K562 (cell line): ENCODE data around the gene PIK3CB. TPM values are rescaled to one million over a fixed set of nuclear protein-coding genes. Genes with fewer than 3 reads are reported as not detected.
A peak's percentile ranks its signal among the peaks of the same experiment; 100 is the strongest.

ENCODE experiments used
- FOXA3 ChIP-seq, 2 experiments: fragments of 450-650 bp in 1 of 2; sonication (generic) in 1 of 2; formaldehyde crosslinking; IDR thresholded peaks in 1 of 2; conservative IDR thresholded peaks in 1 of 2; 2 replicates each; pipeline versions ENCODE4 v1.4.0 to v1.8.0; 2020 to 2022; ENCODE audit warnings: mild to moderate bottlenecking in 2 of 2, missing genetic modification reagents in 1 of 2
- KAT7 ChIP-seq: sonication (generic); formaldehyde crosslinking; IDR thresholded peaks from 2 replicates; pipeline ENCODE4 v1.8.0; 2022; ENCODE audit warnings: missing genetic modification reagents, mild to moderate bottlenecking, borderline replicate concordance
- NCOA6 ChIP-seq: fragments of 450-650 bp; IDR thresholded peaks from 2 replicates; pipeline ENCODE4 v1.6.1; 2017; ENCODE audit warnings: mild to moderate bottlenecking
- PHB ChIP-seq: fragments of 250-450 bp; sonication (Bioruptor Pico); IDR thresholded peaks from 2 replicates; pipeline ENCODE4 v1.5.0; 2021
- RNF219 ChIP-seq: fragments of 250-450 bp; sonication (Bioruptor Pico); IDR thresholded peaks from 2 replicates; pipeline ENCODE4 v1.5.0; 2022; ENCODE audit warnings: mild to moderate bottlenecking
- SIN3B ChIP-seq: fragments of 450-650 bp; IDR thresholded peaks from 2 replicates; pipeline ENCODE4 v1.6.1; 2017; ENCODE audit warnings: low read depth, mild to moderate bottlenecking, moderate library complexity
- VEZF1 ChIP-seq: fragments of 200-800 bp; sonication (Bioruptor generic); IDR thresholded peaks from 2 replicates; pipeline ENCODE4 v1.6.1; 2017; ENCODE audit warnings: missing genetic modification characterization, missing compliant biosample characterization
- ZBTB40 ChIP-seq, 2 experiments: fragments of 450-650 bp in 1 of 2; sonication (generic) in 1 of 2; formaldehyde crosslinking in 1 of 2; IDR thresholded peaks; 2 replicates each; pipeline versions ENCODE4 v1.7.1 to v1.9.0; 2016 to 2022; ENCODE audit warnings: inconsistent platforms in 1 of 2, mild to moderate bottlenecking in 1 of 2, missing genetic modification reagents in 1 of 2
- ZC3H8 ChIP-seq: fragments of 450-650 bp; IDR thresholded peaks from 2 replicates; pipeline ENCODE4 v1.6.1; 2017
- ZFP36 ChIP-seq: fragments of 150-350 bp; IDR thresholded peaks from 2 replicates; pipeline ENCODE4 v1.6.1; 2018; ENCODE audit warnings: low read length, low read depth; ENCODE audit not compliant: partially characterized antibody
- ZNF140 ChIP-seq: fragments of 250-450 bp; sonication (Bioruptor Pico); IDR thresholded peaks from 2 replicates; pipeline ENCODE4 v1.8.0; 2021; ENCODE audit warnings: moderate library complexity, mild to moderate bottlenecking, inconsistent platforms
- ZNF263 ChIP-seq: sonication (generic); formaldehyde crosslinking; IDR thresholded peaks from 2 replicates; pipeline ENCODE4 v1.8.0; 2022; ENCODE audit warnings: mild to moderate bottlenecking, missing genetic modification reagents, borderline replicate concordance
- ZNF347 ChIP-seq: fragments of 450-650 bp; formaldehyde crosslinking; IDR thresholded peaks from 2 replicates; pipeline ENCODE4 v1.4.0; 2020; ENCODE audit warnings: low read depth, mild to moderate bottlenecking, moderate library complexity
- ZNF583 ChIP-seq: fragments of 250-450 bp; sonication (Bioruptor Pico); IDR thresholded peaks from 2 replicates; pipeline ENCODE4 v1.4.0; 2020
- ZNF586 ChIP-seq: fragments of 450-650 bp; formaldehyde crosslinking; conservative IDR thresholded peaks from 2 replicates; pipeline ENCODE4 v1.4.0; 2020; ENCODE audit warnings: mild to moderate bottlenecking, moderate library complexity
- ZNF668 ChIP-seq: fragments of 250-450 bp; sonication (Bioruptor Pico); IDR thresholded peaks from 2 replicates; pipeline ENCODE4 v1.8.0; 2022; ENCODE audit warnings: mild to moderate bottlenecking, inconsistent platforms
- ZNF695 ChIP-seq: fragments of 450-650 bp; formaldehyde crosslinking; IDR thresholded peaks from 2 replicates; pipeline ENCODE4 v1.4.0; 2020; ENCODE audit warnings: mild to moderate bottlenecking, moderate library complexity
- polyA plus RNA-seq, 8 experiments: library from polyadenylated mRNA; depleted of rRNA in 4 of 8; stranded (reverse) in 5 of 8; unstranded in 3 of 8; fragments of >200 nt; fragmentation: Nextera tagmentation in 2 of 8; fragmentation: Illumina TruSeq in 1 of 8; extraction: Ambion mirVana in 2 of 8; extraction: Trizol in 1 of 8; gene quantifications; 2 replicates each; pipeline versions ENCODE4 v1.2.1 to v1.2.3, GENCODE V29; 2011 to 2014; ENCODE audit warnings: inconsistent platforms in 1 of 8, missing spikeins in 1 of 8
- total RNA-seq, 7 experiments: library from RNA; depleted of rRNA in 6 of 7; stranded (reverse); fragments of >200 nt in 6 of 7; fragmentation: Illumina TruSeq in 2 of 7; extraction: Trizol in 2 of 7; gene quantifications; 2 replicates each; pipeline versions ENCODE4 v1.2.1 to v1.2.3, GENCODE V29; 2011 to 2021; ENCODE audit warnings: low replicate concordance in 1 of 7

PIK3CB gene
- total and polyA plus RNA-seq, 9 of the 15 experiments (the other 6 are each of a cell fraction or from before 2014, with no cell fraction given), result 15.3 to 62.6 (median 28.3) TPM

- TF ChIP-seq VEZF1, result no peak
- no peak for TF ChIP-seq ZC3H8
- TF ChIP-seq ZNF586 (CRISPR knock-in tag), result no peak
- TF ChIP-seq ZNF668 (CRISPR knock-in tag), result no peak
- no peak for TF ChIP-seq ZNF695 (CRISPR knock-in tag)
- no peak for TF ChIP-seq ZNF263 (CRISPR knock-in tag)
- TF ChIP-seq KAT7 (CRISPR knock-in tag), result no peak
- TF ChIP-seq FOXA3 (CRISPR knock-in tag; conservative IDR thresholded peaks at IDR 0.05 in 1 of 2, IDR thresholded peaks at IDR 0.05 in 1 of 2), result 0 out of 4 replicates have a peak, but pooled peaks of 1 of the 2 experiments have one; percentile 55
- TF ChIP-seq NCOA6, result no peak
- no peak for TF ChIP-seq ZNF140 (CRISPR knock-in tag)
- TF ChIP-seq SIN3B, result no peak
- TF ChIP-seq ZBTB40 (IDR thresholded peaks at IDR 0.05), result no peak
- TF ChIP-seq ZBTB40 (CRISPR knock-in tag; IDR thresholded peaks at IDR 0.05), result no peak
- TF ChIP-seq PHB (CRISPR knock-in tag), result no peak
- TF ChIP-seq ZFP36, result peak; percentile 67
- TF ChIP-seq ZNF347 (CRISPR knock-in tag), result no peak
- TF ChIP-seq ZNF583 (CRISPR knock-in tag), result no peak
- TF ChIP-seq RNF219 (CRISPR knock-in tag), result no peak
Observed at GRCh38 chr3:138768125-138768524, 66.6 kb downstream of the PIK3CB start (continued).
